HG03103 (cell line): ENCODE measurements around the gene KLHL33.
"Not testable (repeated sequence)": the region's sequence is repeated elsewhere in the genome, so short reads cannot be mapped to it uniquely, and the experiment has no call there.

Experiments used
- ATAC-seq: cut with Tn5 transposase; IDR thresholded peaks from one replicate; pipeline ENCODE4 v1.9.1; 2021; ENCODE audit warnings: low read depth; ENCODE audit not compliant: unreplicated experiment

The KLHL33 gene

DNA sequence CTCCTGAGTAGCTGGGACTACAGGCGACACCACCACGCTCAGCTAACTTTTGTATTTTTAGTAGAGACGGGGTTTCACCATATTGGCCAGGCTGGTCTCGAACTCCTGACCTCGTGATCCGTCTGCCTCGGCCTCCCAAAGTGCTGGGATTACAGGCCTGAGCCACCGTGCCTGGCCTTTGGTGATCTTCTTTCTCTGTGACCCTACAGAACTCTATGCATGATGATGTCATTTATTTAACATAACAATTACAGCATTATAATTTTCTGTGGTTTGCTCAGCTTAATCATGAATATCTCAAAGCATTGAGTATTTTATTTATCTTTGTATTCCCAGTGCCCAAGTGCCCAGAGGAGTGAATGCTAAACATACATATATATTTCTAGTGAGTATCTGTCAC lies 16.9 kb upstream of the KLHL33 start:
- not testable (repeated sequence) for ATAC-seq

GRCh38 chr14:20446889-20447288 lies 10.9 kb upstream of the KLHL33 start:
- ATAC-seq = no peak

GRCh38 chr14:20443650-20444049 lies 7.7 kb upstream of the KLHL33 start:
- ATAC-seq = not testable (repeated sequence)

GRCh38 chr14:20441461-20441860 lies 5.5 kb upstream of the KLHL33 start:
- ATAC-seq = no peak

- peak; percentile 59 for ATAC-seq
Observed at GRCh38 chr14:20440882-20441281, 4.9 kb upstream of the KLHL33 start.

- no peak for ATAC-seq
Observed at GRCh38 chr14:20440465-20440864, 4.5 kb upstream of the KLHL33 start.

GRCh38 chr14:20438664-20439063 lies 2.7 kb upstream of the KLHL33 start:
- no peak for ATAC-seq

- no peak for ATAC-seq
Observed at GRCh38 chr14:20436363-20436755, 393 bp upstream of the KLHL33 start.

DNA sequence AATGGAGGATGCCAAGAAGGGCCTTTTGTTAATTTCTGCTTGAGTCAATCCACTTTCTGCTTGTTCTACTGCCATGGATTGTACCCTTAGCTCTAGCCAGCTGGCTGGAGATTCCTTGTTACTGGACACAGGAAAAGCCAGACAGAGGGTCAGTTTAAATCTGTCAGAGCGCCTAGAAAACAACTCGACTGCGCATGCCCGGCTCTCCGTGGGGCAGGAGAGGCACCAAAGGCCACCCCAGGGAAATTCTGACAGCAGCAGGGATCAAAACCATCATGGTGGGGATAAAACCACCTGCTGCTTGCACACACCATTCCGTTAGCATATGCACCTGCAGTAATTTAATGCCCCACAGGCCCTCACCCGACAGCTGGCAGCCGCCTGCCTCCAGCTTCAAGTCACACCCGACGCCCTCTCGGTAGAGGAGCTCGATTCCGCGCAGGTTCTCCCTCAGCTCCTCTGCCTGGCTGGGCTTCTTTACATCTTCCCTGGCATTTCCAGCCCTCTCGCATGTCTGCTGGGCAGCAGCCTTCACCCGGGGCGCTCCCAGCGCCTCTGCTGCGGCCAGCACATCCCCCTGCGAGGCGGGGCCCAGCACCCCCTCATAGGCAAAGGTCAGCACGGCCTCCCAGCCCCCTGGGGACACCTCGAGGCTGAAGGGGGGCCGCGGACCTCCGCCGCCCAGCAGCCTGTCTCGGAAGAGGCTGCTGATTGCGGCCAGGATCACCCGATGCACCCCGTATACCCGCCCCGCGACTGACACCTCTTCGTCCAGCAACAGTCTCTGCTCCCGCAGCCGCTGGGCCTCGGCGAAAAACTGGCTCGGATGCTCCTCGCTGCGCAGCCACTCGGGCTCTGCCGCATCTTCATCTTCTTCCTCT lies 1.0 kb downstream of the KLHL33 start:
- no peak for ATAC-seq

DNA sequence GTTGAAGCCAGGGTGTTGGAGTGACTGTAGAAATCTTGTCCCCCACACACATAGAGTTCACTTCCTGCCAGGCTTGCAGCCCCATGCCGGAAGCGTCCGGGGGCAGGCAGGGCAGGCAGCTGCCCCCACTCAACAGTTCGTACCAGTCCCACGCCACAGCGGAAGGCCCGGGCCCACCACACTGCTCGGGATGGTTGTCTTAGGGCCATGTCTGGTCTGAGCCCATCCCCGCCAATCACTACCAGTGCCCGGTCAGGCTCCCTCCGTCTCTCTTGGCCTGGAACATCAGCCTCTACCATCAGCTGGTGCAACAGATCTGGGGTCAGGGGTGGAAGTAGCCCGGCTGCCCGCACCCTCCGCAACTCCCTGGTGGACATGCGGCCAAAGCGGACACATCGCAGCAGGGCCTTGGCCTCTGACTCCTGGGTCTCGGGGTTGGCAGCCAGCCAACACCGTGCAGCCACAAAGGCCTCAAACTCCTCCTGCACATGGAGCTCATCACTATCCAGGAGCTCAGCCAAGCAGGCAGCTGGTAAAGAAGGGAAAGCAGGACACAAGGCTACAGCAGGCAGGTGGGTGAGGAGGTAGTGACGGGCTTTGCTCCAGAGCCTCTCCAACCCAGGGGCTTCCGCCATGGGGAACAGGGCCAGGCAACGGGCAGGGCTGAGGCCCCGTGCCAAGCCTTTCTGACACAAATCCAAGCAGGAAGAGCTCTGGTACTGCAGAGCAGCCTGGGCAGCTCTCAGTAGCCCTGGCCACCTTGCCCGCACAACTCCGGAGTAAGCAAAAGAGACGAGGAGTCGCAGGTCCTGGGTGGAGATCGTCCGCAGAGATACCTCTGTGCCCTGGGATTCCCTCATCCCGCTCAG lies 5.9 kb downstream of the KLHL33 start:
- ATAC-seq = no peak

GRCh38 chr14:20428802-20429201 lies 7.2 kb downstream of the KLHL33 start:
- ATAC-seq = no peak

DNA sequence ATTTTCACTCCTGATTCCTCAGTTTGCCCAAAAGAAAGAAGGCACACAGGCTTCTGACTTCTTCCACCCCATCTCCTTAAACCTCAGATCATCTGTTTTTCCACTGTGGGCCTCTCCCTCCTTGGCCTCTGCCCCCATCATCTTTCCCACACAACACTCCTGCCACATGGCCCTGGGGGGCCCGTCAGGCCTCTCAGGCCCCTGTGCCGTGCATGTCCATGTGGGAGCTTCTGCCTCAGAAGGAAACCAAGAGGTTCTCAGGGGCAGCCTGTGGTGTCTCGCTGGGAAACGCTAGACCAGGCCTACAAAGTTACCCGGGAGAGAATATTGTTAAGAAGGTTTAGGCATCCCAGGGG lies 8.0 kb downstream of the KLHL33 start:
- ATAC-seq = peak; percentile 18

GRCh38 chr14:20427231-20428009 lies 8.5 kb downstream of the KLHL33 start:
- ATAC-seq = peak; percentile 86

- no peak for ATAC-seq
Observed at GRCh38 chr14:20424851-20425250, 11.1 kb downstream of the KLHL33 start.

DNA sequence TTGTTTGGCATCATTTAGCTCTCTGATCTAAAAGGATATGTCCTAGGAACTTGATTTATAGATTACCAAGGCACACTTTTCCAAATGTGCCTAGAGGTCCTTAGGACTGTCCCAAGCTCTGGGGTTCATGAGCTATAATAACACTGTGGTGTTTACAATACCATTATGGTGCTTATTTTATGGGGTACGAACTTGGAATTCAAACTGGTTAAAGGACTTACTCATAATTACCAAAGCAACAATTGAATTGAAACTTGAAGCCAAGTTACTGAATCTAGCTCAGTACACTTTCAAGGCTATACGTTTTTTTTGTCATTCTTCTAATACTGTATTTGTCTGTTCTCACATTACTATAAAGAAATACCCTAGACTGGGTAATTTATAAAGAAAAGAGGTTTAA lies 13.1 kb downstream of the KLHL33 start:
- ATAC-seq = no peak

GRCh38 chr14:20421267-20421666 lies 14.7 kb downstream of the KLHL33 start:
- no peak for ATAC-seq

- ATAC-seq = no peak
Observed at GRCh38 chr14:20419419-20419818, 16.5 kb downstream of the KLHL33 start.

DNA sequence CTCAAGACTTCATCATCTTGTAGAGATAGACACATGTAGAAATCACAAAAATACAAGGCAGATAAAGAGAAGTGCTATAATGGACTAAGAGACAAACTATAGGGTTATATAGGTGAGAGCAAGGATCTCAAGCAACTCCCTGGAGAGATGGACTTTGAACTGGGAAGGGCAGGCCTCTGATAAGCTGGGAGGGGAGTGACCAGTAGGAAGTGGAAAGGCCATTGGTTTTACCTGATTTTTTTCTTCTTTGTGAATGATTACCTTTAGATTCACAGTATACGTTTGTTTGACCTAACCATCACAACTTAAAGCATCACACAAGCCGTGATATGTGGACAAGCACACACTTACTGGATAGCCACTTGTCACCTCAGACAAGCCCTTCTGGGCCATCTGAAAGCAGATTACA lies 17.5 kb downstream of the KLHL33 start:
- no peak for ATAC-seq

GRCh38 chr14:20417250-20418186 lies 18.4 kb downstream of the KLHL33 start:
- no peak for ATAC-seq

GRCh38 chr14:20416223-20416622 lies 19.7 kb downstream of the KLHL33 start:
- ATAC-seq = no peak
